HuH-7 (cell line): Measurements from ENCODE around the gene TNFRSF4.

Experiments used
- DNase-seq: peaks from one replicate; pipeline ENCODE4 v3.0.0; 2011; ENCODE audit warnings: low spot score

TNFRSF4 gene

DNA sequence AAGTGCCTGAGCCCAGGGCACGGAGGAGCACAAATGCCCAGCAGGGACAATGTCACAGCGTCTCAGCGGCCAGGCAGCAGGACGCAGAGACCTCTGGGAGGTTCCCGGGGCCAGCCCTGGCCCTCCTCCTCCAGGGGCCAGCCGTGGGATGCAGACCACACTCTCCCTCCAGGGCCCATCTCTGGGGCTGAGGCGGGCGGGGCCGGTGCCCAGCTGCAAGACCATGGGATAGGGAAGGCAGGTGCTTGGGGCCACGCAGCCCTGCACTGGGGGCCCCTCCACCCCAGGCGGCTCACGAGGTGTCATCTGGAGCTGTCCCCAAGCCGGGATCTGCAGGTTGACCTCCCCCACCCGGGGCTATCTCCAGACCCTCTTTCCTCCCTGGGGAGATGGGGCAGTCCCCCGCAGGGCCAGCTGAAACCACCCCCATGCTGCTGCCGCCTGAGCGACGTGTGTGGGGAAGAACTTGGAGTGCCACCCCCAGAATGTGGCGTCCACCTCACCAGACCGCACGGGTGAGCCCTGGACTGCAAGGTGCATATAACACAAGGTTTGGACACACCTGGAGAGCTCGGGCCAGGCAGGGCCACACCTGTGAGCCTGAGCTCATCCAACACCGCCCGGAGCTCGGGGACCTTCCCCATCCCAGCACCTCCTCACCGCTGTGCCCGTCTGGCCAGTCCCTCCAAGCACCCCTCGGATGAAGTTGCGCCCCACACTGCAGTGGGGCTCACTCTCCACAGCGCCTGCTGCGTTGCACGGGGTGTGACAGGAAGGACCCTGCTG, 44.3 kb downstream of the TNFRSF4 start:
- DNase-seq, result no peak

DNA sequence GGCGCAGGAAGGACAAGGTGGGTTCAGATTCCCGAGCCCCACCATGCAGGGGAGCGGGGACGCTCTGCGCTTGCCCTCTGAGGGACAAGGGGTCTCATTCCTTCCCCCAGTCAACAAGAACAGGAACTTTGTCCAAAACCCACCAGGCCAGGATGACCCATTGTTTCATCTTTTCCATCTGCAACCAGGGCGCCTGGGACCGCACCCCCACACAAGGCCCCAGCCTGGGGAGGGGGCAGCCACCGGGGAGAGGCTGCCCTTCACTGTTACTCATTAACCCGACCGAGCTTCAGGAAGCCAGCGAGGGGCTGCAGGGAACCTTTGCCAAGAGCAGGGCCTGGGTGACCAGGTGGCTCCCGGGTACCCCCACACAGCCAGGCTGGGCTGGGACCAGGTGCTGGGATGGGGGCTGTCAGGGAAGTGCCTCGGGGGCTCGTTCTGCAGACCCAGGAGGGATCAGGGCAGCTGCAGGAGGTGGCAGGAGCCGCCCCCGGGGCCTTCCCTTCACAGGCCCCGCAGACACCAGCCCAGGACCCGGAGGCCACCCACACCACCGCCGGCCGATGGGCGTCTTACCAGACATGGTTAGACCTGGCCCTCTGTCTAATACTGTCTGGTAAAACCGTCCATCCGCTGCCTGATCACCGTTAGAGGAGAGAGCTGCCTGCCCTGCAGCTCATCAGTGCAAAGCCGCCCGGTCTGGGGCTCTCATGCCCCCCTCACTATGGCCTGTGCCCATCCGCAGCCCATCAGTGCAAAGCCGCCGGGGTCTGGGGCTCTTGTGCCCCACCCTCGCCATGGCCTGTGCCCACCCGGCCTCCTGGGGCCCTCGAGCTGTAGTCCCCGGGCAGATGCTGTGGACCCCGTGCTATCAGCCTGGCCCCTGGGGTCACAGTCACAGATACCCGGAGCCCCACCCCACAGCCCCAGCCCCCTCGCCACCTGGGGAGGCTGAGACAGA, 45.2 kb downstream of the TNFRSF4 start:
- no peak for DNase-seq

GRCh38 chr1:1167841-1168450, 46.0 kb downstream of the TNFRSF4 start:
- no peak for DNase-seq

- no peak for DNase-seq
These were observed 46.5 kb downstream of the TNFRSF4 start for GRCh38 chr1:1167398-1167821.

GRCh38 chr1:1166642-1167397, 47.1 kb downstream of the TNFRSF4 start:
- no peak for DNase-seq

DNA sequence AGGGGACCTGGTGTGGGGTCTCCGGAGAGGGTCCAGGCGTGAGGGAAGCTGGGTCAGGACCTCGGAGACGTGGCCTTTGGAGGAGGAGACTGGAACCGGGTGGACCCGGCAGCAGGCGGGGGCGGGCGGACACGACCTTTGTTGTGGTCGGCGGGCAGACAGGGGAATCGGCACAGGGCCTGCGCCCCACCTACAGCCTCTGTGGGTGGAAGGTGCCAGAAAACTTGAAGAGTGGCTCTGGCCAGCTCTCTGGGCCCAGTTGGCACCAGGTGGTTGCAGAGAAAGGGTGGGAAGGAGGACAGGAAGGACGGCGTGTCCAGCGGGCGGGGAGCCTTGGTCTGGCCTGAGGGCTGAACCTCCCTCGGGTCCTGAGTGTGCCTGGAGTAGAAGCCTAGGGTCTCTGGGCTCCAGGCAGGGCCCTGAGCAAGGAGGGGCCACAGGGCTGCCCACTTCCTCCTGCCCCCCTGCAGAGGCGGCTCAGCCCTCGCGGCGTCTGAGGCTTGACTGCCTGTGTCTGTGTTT, 48.0 kb downstream of the TNFRSF4 start:
- no peak for DNase-seq

- no peak for DNase-seq
These were observed 48.5 kb downstream of the TNFRSF4 start for GRCh38 chr1:1165485-1165884.

- no peak for DNase-seq
These were observed 49.1 kb downstream of the TNFRSF4 start for GRCh38 chr1:1164701-1165451.

GRCh38 chr1:1164361-1164700, 49.6 kb downstream of the TNFRSF4 start:
- no peak for DNase-seq

DNA sequence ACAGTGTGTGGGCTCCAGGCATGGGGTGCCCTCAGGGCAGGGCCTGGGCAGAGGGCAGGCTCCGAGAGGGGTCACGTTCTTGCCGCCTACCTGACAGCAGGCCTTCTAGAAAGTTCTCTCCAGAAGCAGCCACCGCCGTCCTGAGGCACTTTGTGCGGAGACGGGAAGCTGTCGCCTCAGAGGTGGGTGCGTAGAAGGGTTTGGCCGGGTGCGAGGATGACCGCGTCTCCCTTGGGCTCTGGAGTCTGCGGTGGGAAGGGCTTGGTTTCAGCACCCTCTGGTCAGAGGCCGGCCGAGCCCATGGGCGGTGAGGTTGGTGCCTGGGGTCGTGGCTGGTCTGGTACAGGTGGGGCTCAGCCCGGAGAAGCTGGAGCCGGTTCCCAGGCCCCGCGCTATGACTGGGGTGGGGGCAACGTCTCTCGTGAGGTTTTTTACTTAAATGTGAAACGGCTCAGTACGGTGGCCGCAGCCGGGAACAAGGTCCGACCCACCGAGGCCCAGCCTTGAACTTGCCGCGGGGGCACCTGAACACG, 50.3 kb downstream of the TNFRSF4 start:
- no peak for DNase-seq

DNA sequence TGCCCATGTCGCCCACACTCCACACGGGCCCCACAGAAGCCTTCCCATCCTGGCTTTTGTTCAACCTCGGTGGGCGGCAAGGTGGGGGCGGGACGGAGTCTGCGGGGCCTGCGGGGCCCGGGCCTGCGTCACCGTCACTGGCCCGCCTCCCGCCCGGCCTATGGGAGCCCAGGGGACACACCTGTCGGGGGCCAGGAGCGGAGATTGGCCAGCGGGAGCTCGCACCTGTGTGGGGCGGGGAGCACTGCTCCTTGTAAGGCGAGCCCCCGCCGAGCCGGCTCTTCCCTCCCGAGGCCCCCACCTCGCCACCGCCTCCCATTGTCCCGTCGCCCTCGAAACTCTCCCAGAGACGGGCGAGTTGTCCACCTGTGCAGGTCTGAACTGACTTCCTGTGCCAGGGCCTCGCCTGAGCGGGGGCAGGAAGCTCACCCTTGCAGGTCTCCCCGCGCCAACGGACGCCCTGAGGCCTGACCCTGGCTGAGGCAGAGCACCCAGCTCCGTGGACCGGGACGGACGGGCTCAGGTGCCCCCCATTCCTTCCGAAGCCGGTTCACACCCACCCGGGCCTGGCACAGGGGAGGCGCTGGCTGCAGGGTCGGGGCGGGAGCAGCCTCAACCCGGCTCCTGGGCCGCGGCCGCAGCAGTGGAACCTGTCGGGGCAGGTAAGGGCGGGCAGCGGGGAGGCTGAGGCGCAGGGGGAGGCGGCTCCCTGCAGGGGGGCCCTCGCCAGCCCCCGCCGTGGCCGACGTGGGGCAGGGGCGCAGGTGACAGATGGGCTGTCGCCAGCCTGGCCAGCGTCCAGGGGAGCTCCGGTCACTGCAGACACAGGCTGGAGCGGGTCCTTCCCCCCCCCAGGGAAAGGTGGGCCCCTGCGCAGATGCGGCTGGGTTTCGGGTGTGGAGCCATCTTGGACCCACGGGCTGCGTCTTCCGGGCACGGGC, 51.1 kb downstream of the TNFRSF4 start:
- no peak for DNase-seq

DNA sequence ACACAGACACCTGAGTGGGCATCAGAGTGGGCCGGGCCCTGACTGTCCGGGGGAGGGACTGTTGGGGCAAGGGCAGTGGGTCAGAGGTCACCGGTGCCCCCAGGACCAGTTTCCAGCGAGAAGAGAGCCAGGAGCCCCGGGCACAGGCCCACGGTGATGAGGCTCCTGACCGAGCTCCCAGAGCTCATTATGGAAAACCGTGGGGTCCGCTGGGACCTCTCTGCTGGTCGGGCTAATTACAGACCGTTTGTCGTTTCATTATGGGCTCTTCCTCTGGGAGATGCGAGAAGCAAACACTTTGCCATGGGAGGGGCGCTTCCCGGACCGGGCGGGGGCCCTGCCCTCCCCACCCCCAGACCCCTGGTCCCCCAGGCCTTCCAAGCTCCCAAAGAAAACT, 52.3 kb downstream of the TNFRSF4 start:
- no peak for DNase-seq
